NCI-H526 treated with DMSO at 0.1 percent for 48 hours (cell line): Measurements from ENCODE around the gene RPS14.
"Not testable (repeated sequence)": the region's sequence is repeated elsewhere in the genome, so short reads cannot be mapped to it uniquely, and the experiment has no call there.

Experiments
- DNase-seq: peaks from one replicate; lab custom pipeline; 2025; lab: John Stamatoyannopoulos, UW

The RPS14 gene

DNA sequence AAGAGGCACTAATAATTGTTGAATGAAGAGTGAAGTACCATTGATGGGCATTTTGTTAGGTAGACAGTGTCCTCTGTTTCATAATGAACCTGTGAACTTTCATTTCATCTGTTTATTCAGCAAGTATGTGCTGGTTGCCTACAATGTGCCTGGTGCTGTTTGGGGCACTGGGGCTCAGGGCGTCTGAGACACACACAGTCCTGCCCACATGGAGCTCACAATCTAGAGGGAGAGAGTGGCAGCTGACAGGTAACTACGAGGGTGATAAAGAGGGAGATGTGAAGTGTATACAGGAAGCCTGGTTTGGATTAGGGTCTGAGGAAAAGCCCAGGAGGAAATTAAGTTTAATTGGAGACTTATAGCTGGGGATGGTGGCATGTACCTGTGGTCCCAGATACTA, 29.9 kb upstream of the RPS14 start:
- DNase-seq = no peak

DNA sequence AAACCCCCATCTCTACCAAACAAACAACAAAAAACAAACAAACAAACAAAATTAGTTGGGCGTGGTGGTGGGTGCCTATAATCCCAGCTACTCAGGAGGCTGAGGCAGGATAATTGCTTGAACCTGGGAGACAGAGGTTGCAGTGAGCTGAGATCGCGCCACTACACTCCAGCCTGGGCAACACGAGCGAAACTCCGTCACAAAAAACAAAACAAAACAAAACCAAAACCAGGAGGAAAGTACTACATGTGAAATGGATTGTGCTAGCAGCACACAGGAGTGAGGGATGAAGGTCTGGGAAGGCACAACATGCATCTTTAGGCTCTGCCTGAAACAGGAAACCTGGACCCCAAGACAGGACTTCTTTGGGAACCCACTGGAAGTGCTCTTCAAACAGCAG, 27.0 kb upstream of the RPS14 start:
- DNase-seq = not testable (repeated sequence)

DNA sequence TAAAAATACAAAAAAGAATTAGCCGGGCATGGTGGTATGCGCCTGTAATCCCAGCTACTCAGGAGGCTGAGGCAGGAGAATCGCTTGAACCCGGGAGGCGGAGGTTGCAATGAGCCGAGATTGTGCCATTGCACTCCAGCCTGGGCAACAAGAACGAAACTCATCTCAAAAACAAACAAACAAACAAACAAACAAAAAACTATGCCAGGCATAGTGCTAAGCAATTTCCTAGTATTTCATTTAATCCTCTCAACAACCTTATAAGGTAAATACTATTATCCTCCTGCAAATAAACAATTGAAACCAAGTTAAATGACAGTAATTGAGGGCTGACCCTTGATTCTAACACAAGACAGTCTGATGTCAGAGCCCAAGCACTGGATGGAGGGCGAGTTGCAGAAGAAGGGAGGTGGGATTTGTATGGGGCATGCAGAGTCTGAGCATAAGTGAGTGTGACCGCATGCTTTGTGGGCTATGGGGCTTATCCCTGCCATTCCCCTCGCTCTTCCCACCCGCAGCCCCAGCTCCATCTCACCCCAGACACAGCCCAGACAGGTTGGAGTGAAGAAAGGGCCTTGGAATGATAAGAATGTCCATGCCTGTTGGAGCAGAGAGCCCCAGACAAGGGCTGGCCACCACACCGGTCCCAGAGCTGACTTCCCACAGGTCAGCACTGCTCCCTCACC, 24.3 kb upstream of the RPS14 start:
- DNase-seq = no peak

DNA sequence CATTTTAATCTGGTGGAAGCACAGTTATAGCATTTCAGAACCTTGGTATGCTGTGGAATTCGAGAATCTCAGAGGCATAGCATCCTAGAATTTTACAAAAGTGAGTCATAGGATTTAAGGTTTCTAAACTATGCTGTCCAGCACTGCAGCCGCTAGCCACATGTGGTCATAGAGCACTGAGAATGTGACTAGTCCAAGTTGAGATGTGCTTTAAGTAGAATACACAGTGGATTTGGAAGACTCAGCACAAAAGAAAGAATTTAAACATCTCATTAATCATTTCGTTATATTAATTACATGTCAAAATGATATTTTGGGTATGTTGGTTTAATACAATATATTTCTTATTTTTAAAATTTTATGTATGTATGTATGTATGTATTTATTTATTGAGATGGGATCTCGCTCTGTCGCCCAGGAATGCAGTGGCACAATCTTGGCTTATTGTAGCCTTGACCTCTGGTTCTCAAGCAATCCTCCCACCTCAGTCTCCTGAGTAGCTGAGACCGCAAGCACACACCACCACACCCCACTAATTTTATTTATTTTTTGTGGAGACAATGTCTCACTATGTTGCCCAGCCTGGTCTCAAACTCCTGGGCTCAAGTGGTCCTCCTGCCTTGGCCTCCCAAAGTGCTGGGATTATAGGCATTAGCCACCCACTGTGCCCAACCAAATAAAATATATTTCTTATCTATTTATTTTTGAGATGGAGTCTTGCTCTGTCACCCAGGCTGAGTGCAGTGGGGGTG, 20.4 kb upstream of the RPS14 start:
- no peak for DNase-seq

DNA sequence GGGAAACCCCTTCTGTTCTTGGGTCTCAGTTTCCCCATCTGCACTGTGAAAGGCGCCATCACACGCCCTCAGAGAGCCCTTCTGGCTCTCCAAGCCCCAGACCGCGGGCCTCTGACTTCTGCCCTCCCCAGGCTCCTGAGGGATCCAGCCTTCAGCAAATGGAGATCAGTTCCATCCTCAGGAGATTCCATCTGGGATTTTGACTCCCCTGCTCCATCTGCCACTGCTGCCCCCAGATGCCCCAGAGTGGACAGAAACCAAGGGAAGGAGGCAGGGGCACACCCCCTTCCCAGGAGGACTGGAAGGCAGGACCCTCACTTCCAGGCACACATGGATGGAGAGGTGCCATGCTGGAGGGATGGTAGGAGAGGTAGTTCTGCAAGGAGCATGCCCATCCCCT, 18.7 kb upstream of the RPS14 start:
- DNase-seq = no peak

DNA sequence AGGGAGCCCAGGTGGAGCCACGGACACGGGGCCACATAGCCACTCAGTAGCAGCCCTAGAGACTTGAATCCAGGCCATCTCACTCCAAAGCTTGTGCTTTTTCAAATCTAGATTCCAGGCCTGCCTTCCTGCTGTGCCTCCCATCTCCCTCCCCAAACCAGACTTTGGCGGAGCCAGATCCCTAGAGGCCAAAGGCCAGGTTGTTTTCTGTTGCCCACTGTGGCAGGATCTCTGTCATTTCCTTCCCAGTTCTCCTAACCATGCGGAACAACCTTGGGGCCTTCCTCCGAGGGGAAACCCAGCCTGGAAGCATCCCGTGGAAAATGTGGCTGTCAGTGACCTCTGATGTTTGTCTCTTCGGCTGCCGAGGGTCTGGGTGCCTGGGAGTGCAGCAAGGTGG, 16.4 kb upstream of the RPS14 start:
- no peak for DNase-seq

DNA sequence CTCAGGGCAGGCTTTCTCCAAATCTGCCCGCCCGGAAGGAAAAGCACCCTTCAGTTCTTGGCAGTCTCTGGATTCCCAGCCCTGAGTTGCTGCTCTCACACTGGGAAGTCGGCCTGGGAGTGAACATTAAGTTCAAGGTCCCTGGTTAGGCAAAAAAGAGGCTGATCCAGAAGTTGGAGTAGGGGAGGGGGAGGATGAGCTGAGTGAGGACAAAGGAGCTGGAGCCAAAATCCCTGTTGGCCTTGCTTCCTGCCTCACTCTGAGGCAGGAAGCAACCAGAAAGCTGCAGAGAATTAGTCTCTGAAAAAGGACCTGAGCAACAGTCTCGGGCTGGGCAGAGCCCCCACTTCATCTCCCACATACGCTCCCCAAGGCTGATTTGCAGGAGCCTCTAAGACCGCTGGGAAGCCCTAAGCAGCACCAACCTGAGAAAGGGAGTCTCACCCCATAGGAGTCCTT, 15.0 kb upstream of the RPS14 start:
- no peak for DNase-seq

DNA sequence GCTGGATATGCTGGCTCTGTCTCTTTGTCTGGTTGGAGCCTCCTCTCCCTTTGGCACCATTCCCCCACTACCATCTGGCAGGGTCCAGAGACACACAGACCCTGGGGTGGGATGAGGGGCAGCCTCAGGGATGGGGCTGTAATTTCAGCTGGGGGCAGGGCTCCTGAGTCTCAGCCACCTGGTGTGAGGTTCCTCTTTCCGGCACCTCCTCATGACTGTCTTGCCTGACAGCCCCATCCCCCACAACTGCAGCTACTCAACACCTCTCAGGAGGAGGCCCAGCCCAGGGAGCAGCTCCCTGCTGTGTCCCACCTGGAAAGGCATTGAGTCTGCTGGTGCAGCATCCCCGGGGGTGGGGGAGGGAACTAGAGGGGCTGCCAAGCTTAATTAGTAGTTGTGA, 11.7 kb upstream of the RPS14 start:
- no peak for DNase-seq

DNA sequence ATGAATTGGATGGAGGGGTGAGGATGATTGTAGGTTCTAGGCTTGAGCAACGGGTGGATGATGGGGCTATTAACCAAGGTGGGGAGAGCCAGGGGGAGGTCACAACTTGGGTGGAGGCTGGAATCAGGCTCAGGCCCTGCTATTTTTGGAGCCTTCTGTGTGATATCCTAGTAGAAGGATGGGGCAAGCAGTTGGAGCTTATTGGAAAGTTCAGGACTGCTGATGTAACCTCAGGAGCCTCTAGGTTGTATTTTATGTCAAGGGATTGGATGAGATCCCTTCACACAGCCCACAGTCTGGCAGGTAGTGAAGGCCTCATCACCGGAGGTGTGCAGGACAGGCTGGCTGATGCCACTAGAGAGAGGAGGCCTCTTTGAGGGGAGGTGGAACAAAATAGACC, 11.2 kb upstream of the RPS14 start:
- DNase-seq = no peak

DNA sequence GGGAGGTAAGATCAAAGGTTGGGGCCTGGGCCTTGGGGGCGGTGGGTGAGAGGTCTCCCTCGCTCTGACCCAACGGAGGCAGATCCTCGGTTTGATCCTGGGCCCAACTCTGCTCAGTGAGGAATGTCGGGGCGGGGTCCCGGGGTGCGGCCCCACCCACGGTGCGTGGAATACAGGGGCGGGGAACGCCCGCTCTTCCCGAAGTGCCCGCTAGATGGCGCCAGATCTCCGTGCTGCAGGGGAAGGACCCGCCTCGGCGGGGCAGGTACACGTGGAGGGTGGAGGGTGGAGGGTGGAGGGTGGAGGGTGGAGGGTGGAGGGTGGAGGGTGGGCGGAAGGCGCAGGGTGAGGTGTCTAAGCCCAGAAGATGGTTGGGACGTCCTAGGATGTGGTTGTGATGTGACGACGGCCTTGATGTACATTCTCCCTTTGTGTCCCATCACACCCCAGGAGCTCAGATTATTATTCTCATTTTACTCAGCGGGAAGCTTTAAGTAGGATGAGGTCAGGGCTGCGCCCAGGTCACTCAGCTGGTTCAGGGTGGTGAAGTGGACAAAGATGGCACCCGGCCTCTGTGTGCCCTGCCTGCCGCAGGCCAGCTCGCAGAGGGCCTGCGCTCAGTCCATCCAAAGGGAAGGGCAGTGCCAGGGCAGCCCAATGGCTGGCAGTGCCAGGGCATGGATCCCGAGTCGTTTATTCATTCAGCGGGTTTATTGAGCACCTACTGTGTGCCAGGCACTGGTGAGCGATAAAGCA, 9.4 kb upstream of the RPS14 start:
- peak; percentile 25 for DNase-seq

DNA sequence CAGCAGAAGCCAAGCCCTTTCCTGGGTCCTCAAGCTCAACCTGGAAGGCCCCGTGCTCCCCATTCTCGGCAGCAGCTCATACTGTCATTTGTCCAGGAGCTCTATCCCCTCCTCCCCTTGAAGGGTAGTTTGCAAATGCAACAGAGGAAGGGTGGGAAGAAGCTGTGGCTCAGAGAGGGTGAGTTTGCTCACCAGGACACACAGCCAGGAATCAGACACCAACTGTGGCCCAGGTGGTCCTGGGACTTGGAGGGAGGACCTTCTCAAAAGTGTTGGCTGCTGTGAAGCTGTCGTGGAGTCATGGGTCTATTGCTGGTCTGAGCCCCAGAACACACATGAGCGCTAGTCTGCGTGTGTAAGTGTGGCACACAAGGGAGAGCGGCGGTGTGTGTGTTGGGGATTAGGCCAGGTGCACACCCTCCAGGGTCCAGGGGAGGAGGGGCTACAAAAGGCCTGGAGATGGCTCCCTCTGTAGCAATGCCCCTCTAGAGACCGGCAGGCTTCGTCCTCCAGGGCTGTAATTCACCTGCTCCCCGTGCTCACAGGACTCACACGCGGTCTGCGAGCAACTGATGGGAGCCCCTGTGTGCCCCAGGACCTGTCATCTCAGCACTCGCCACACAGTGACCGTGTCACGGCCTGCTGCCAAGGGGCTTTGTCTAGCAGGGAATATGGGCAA, 8.2 kb upstream of the RPS14 start:
- DNase-seq = no peak

DNA sequence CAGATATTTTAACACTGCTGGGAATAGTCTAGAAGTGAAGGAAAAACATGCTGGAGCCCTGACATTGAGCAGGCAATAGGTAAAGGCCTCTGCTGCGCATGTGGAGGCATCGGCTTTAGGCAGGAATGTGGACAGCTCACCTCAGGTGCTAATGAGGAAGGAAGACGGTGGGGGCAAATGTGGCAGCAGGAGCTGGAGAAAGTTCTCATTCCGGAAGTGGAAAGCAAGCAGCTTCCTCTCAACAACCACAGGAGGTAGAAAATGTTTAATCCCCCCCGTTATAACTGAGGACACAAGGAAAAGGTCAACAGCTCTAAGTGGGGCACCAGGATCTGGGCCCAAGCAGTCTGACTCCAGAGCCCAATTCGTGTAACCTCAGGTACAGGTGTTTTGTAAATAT, 7.6 kb upstream of the RPS14 start:
- no peak for DNase-seq

DNA sequence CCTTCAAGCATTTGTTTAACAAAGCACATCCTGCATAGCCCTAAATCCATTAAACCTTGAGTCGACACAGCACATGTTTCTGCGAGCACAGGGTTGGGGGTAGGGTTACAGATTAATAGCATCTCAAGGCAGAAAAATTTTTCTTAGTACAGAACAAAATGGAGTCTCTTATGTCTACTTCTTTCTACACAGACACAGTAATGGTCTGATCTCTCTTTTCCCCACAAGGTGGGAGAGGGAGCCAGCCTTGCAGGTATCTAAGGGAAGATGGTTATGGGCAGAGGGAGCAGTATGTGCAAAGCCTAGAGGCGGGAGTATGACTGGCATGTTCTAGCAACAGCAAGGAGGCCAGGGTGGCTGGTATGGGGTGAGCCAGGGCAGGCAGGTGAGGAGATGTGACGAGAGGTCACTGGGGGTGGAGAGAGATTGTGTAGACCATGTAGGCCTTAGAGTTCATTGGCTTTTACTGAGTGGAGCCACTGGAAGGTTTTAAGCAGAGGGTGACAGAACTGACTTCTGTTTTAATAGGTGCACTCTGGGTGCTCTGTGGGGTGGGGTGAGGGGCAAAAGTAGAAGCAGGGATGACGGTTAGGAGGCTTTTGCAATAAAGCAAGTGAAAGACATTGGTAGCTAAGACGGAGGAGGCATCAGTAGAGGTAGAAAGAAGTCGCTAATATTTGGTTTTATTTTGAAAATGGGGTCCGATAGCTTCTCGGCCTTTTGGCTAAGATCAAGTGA, 5.1 kb upstream of the RPS14 start:
- DNase-seq = no peak

DNA sequence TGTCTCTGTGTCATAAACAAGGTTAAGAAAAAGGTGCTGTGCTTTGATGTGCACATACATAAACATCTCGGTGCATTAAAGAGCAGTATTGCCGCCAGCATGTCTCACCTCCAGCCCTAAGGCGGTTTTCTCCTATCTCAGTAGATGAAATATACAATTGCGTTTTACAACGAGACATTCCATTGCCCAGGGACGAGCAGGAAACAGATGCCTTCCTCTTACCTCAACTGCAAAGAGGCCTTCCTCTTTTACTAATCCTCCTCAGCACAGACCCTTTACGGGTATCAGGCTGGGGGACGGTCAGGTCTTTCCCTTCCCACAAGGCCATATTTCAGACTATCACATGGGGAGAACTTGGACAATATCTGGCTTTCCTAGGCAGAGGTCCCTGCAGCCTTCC, 4.5 kb upstream of the RPS14 start:
- not testable (repeated sequence) for DNase-seq

DNA sequence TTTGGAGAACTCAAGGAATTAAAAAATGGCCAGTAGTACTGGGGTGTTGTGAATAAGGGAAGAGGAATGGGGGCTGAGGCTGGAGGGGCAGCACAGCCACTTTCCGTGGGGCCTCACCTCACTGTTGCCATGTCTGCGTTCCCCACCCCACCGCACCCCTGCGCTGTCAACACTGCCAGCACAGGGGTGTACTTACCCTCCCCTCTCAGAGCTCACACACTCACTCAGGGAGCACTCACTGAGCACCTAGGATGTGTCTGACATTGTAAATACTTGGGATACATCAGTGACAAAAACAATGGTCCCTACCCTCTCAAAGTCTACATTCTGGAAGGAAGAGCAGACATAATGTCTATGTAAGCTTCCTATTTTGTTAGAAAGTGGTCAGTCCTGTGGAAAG, 3.4 kb upstream of the RPS14 start:
- no peak for DNase-seq

DNA sequence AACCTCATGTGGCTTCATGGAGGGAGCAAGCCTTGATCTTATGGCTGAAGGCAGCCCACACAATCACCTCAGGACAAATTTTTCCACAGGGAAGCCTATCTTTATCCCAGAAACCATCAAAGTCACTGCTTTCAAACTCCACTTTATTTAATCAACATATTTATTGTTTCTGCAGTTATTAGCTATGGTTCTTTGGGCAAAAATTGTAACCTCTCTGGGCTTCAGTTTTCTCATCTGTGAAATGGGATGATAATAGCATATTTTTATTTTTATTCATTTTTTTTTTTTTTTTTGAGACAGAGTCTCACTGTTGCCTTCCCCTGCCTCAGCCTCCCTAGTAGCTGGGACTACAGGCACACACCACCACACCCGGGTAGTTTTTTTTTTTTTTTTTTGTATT, 2.1 kb upstream of the RPS14 start:
- no peak for DNase-seq

DNA sequence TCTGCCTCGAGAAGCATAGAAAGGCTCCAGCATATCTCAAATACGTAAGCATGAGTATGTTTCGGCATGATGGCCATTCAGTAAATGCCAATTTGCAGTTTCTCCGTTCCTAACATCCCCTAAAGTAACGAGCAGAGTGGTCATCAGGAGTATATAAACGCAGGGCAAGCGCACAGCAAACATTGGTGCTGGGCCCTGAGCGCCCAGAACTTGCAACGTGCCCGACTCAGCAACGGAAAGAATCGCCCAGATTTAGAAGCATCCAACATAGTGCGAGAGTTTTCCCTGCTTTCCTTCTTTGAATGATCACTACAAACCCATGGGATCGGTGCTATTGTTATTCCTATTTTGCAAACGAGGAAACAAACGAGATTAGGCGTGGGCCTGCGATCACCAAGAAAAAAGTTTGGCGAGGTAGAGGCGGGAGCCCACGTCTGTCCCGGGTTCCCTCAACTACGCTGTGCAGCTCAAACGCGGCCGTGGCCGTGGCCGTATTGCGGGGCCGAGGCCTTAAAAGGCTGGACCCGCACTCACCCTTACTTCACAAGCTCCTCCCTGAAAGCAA, 505 bp downstream of the RPS14 start:
- DNase-seq = no peak

DNA sequence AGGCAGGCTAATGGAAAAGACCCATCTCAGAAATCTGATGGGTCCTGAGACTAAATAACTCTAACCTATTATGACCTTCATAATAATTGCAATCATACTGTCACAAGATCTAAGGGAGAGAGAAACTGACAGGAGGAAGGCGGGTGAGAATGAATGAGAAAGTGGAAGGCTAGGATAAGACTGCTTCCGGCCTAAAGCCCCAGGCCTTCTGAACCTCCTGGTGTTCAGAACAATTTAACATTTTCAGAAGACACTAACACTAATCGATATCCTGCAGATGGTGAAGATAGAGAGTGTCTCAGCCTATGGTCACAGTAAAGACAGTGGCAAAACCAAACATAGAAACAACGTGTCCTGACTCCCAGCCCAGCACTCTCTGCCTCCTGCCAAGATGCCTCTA, 1.2 kb downstream of the RPS14 start:
- no peak for DNase-seq

DNA sequence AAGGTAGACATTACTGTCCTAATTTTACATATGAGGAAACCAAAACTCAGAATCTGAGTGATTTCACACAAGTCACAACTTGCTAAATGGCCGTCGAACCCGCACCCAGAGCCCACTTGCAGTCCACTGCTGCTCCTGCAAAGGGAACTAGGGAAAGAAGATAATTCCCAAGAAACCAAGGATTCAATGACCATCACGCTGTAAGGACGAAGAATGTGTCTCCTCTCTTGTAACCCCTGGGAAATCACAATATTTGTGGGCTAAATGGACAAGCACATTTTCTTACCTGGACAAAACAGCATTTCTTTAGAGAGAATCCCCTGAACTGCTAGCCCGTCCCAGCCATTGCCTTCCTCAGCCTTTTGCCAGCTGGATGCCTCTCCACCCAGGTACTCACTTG, 2.4 kb downstream of the RPS14 start:
- no peak for DNase-seq

DNA sequence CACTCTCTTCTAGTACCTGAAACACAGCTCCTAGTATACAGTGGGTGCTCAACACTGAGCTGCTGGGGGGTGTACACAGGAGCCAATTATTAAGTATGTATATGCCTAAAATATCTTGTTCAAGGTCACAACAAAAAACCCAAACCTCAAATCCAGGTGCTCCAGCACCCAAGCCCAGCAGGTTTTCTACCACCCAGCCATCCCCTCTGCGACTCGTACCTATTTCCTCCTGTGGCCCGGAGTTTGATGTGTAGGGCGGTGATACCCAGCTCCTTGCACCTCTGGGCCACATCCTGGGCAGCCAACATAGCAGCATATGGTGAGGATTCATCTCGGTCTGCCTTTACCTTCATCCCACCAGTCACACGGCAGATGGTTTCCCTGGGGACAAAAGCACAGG, 3.0 kb downstream of the RPS14 start:
- DNase-seq = no peak

DNA sequence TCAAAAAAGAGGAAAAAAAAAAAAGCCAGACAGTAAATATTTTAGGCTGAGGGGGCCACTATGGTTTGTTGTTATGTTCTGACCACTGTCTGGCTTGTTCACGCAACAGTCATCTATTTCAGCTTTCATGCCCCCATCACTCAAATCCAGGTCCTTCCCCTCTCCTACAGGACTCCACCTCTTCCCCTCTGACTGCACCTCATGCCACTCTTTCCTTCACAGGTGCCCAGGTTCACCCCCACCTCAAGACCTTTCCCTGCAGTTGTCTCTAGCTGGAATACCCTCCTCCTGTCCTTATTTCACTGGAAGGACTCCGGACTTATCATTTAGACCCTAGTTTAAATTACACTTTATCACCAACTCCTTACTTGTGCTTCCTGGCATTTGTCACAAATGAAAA, 3.5 kb downstream of the RPS14 start:
- DNase-seq = no peak

DNA sequence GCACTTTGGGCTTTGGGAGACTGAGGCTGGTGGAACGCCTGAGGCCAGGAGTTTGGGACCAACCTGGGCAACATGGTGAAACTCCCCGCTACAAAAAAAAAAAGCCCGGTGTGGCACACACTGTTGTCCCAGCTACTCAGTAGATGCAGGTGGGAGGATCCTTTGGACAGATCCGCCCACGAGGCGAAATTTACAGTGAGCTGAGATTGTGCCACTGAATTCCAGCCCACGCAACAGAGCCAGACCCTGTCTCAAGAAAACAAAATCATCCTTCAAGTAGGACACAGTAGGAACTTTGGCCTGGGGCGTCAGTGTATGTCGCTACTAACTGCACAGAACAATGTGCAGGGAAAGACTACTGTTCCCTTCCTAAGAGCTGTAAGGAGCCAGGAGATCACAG, 4.8 kb downstream of the RPS14 start:
- DNase-seq = no peak
